ENCODE data around the gene RND3.

Gene RND3

DNA sequence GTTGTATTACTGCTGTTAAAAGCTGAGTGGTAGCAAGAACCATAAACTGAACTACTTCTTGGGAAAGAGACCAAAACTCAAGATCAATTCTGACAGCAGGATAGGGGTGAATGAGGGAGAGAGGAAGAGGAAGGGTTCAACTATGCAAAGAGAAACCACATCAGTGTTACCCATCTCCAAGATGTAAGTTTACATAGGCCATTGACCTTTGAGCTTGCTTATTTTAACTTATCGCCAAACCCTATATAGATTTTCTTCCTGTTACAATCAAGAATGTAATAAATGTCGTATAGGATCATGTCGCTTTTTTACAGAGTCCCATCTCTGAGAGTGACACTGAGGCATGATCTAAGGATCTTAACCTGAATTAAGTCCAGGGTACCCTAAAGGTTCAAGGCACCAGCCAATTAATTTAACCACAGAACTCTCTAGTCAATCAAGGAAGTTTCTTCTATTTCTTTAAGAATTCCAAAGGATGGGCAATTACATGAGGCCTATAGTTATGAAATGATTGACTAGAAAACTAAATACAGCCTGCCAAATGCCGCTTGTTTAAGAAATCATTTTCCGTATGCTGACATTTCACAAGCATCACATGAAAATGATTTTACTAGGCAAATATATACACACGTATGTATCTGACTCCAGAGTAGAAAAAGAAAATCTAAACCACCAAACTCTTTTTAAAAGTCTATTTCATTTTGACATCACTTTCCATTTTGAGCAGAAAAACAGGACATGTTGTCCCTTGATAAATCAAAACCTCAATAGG, 11.8 kb downstream of the RND3 start:
- no peak for DNase-seq (ENCODE audit: low read depth)

DNA sequence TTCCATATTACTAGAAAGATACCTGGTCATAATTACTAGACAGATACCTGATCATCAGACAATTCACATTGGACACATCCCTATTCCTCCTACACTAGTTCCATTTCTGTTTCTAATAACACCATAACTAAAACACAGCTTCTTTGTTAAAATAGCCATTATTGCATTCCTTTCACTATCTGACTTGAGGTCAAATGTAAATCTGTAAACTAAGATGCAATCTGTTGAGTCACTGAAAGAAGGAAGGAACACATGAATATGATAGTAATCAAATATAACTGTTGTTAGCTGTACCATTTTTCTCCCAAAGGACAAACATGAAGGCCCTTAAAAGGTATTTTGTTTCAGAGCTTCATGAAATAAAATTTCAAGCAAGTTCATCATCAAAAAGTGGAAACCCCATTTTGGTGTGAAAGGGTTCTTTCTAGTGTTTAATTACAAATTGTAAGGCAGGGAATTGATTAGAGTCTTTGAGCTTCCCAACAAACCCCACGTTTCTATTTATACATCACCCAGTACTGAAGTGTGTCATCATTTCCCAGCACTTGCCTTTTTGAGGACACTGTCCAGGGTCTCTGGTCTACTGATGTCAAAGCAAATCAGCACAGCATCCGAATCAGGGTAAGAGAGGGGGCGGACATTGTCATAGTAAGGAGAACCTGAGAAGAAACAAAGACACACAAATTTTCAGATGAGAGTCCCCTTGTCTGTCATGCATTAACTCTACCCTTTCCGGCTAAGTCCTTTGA, 13.0 kb downstream of the RND3 start:
- no peak for DNase-seq (ENCODE audit: low read depth)

DNA sequence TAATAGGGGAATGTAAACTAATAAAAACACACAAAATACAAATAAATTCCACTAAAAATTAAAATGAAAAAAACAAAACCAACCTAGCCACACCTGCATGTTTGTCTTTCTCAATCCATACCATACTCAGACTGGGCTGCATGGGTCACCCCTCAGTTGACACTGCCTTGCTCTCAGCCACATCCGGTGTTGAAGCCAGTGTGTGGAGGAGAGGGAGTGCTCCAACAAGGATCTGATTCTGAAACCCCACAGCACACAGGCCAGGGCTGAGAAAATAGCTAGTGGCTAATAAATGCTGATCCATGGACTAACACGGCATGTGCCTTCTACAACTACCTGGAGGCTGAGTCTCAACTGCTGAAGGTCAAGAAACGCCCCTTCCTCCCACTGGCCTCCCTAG, 13.7 kb downstream of the RND3 start:
- no peak for DNase-seq (ENCODE audit: low read depth)

DNA sequence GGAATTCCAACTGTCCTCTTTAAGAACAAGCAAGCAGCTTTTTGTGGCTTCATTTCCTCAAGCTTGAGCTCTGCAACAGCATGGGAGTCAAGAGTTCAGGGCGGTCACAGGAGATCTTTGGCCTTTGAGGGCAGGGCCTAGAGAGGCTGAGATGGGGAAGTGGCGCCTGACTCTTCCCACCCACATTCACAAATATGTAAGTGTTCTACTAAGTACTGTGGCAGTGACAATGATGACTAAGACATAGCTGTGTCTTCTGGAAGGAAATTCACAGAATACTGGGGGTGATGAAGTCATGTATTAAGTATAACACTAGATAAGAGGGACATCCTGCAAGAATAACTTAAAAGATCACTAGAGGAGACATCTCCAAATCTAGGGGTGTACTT, 15.0 kb downstream of the RND3 start:
- no peak for DNase-seq (ENCODE audit: low read depth)

DNA sequence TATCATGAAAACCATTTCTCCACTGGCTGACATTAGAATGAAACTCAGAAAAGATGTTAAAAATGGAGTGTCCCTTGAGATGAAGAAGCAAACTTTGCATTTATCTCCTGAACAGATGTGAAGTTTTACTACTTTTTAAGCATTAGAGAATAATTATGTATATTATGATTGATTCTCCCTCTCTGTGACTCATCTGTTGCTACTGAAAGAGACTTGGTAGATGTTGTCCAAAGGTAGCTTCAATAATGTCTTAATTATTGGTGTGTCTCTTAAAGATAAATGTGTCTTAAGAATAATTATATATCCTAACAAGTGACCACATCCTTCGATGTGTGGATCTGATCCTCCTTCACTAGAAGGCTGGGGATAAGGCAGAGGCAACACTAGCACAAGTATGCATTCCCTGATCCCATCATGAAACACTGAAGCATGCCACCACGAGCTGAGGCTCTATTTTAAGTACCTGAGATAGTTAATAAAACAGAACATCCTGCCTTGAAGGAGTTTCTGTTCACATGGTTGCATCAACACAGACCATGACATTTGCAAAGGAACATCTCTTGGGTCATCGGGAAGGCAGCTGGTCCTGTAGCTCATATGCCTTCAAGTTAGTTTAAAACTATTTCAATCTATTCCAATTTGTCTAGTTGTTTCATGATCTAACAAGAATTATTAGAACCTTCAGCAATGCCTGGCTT, 15.5 kb downstream of the RND3 start:
- no peak for DNase-seq (ENCODE audit: low read depth)

DNA sequence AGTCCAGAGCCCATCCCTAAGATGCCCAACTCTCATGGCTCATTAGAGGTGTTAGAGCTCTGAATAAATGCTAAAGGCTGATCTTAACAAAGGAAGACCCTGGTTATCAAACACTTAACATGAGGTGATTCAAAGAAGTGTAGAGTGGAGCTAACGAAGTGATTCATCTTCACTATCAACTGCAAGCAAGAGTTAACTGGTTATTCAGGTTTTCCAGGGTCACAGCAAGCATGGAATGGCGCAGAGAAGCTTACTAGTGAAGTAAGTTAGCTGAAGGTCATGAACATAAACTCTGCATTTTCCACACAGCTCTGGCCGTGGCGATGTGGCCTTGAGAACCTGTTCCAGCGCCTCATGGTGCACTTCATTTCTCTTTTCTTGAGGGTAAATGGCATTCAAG, 17.0 kb downstream of the RND3 start:
- no peak for DNase-seq (ENCODE audit: low read depth)

DNA sequence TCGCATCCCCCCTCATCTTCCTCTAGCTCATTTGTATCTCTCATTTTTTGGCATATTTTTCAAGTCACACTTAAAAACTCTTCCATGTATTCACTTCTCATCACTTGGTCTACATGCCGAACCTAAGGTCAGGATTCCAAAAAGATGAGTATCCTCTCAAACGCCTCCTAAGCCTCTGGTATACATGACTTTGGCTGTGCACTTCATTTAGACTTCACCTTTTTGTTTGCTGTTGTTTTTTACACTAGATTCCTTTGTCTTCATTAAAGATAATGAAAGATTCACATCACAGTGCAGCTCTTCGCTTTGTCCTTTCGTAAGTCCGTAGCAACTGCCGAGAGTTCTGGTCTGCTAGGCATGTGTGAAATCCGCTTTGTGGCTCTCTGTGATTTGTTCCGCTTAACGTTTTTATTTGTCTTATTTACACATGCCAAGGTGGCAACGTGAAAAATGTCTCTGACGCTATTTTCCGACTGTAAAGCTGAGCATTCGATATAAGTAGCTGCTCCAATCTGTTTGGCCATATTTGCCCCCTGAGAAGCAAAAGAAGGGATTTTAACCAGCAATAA, 17.7 kb downstream of the RND3 start:
- DNase-seq (ENCODE audit: low read depth), result no peak

DNA sequence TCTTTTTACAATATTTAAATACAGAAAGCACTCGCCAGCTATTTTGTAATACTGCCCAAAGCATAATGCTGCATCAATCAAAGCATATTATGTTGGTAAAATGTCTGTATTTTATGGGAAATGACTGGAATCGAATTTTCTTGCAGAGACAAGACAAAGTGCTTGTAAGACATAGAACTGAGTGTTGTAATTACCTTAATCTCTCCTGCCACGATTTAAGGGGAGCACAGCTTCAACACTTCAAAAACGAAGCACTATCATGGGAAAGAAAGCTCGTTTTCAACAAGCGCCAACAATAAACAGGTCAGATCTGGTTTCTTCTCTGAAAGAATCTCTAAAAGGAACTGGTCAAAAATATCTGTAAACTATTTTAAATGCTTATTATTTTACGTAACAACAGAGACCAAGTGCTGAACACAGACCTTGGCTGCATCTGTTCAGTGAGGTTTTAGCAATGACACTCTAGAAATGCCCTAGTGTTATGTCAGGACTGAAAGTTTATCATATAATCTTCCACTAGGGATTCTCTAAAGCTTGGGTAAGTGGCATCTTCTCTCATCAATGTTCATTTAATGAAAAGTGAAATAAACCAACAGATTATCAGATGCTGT, 19.0 kb downstream of the RND3 start:
- DNase-seq (ENCODE audit: low read depth), result no peak

DNA sequence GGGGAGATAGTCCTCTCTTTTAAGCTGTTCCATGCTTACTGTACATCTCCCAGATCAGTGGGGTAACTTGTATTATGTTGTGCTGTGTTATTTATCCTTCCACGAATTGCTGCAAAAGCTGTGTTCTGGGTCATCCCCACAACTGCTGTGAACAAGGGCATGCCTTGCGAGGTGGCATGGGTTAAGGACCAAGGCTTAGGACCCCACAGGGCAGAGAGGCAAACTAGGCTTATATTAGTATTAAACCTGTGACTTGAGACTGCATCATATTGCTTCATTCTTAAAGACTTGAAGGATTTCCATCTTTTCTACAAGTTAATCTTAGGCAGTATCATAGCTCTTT, 19.9 kb downstream of the RND3 start:
- no peak for DNase-seq (ENCODE audit: low read depth)

DNA sequence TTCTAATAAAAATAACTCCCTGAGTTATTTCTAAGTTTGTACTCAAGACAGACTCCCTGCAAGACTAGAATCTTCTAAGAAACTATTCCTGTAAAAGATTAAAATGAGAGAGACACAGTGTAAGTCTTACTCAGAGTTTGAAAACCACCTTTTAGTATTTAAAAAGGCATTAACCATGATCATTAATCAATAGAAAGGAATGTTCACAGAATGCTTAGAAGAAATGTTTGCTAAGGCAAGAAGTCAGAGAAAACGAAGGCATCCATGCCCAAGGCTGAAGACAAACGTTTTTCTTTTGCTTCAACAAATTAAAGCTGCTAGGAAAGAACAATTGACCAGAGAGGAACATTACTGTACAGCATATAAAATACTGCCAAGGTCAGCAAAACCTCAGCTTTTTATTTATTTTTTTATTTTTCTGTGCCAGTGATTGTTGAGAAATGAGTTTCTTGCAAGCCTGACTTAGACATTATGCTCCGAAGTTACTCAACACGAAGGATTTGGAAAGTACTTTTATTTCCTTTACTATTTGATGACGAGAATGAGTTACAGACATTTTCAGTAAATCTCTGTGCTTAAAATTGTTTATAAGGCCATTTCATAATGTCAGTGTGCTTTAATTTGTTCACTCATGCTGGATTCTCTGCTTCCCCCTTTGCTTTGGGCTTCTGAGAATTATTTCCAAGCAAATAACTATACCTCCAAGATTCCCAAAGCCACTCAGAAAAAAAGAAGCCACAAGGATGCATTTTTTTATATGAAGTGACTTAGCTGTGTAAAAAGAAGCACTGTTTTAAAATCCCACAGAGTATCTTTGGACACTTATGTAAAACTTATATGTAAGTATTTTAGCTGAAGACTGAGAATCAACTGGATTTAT, 20.5 kb downstream of the RND3 start:
- no peak for DNase-seq (ENCODE audit: low read depth)

DNA sequence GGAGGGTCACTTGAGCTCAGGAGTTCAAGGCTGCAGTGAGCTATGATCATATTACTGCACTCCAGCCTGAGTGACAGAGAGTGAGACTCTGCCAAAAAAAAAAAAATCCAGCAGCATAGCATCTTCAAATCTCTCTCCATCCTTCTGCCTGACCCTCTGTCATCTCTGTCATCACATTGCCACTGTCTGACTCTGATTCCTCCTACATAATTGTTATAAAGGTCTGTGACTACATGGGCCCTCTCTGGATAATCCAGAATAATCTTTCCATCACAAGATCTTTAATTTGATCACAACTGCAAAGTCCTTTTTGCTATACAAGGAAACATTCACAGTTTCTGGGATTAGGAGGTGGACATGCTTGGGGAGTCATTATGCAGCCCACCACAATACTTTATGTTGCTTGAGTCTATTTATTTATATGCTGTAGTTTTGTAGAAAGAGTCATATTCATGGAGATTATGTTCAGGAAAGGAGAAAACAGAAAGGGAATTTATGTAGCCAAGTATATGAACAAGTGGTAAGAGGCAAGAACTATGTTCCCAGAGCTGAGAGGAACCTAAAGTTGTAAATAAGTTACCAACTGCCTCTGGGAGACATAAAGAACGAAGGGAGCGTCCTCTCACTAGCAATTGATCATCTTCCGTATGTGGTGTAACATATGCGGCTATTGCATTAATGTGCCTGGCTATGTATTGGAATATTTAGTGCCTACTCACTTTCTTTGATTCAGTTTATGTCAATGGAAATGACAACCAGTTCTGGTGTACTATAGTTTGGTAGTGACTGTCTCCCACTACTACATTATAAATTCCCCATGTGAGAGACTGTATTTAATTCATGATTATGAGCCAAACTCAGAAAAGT, 21.5 kb downstream of the RND3 start:
- DNase-seq (ENCODE audit: low read depth), result no peak

DNA sequence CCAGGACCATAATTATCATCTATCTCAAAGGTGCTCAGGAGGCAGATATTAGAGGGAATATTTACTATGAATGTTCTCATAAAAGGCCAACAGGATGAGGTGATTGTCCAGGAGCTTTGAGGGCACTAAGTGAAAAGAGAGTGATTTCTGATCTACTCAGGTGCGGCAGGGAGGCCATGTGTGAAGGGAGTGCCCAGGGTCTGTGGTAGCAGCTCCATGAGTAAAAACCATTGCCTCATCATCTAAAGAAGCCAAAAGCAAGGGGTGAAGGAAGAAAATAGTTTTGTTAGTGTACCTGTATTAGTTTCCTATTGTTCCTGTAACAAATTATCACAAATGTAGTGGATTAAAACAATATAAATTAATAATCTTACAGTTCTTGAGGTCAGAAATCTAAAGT, 22.5 kb downstream of the RND3 start:
- no peak for DNase-seq (ENCODE audit: low read depth)

DNA sequence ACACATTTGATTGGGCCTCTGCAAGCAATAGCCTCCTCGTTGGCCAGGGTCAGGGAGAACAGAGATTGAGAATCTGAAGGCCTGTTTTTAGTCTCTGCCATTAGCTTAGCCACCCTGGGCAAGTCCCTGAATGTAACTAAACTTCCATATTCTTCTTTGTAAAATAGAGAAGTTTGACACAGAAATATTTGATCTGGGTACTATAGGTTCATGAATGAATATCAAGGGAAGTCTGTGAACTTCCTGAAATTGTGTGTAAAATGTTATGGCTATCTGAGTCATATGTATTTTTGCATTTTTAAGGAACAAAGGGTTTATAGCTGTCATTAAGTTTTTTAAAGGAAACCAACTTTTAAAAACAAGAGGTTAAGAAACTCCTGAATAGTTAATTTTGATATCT, 23.2 kb downstream of the RND3 start:
- DNase-seq (ENCODE audit: low read depth), result no peak

DNA sequence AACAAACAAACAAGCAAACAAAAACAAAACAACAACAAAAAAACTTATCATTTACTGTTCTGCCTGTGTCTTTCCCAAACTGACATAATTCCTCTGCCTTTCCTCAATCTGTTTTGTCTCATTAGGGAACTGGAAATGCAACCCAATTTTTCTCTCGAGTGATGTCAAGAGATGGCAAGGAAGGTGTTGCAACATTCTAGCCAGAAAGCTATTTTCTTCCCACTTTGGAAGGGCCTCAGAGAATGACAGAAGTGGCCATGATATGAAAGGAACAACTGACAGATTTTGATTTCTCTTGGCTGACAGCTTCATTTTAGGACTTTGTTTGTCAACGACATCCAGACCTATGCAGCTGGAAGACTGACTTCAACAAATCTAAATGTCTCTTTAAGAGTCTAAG, 24.7 kb downstream of the RND3 start:
- no peak for DNase-seq (ENCODE audit: low read depth)

DNA sequence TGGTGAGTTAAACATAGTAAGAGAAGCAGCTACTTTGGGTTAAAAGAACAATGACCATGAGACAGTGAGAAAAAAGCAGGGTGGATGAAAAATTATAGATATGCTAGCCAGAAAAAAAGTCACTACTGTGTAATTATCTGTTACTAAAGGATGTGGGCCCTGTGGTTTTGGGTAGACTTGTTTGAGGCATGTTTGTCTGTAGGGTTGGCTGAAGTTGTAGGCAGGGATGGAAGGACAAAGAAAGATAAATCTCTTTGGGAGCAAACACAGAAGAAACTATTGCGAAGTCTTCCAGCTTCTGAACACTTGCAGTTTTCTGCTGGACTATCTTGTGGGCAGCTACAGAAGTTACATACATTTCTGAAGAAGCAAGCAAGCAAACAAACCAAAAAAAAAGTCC, 28.2 kb downstream of the RND3 start:
- DNase-seq (ENCODE audit: low read depth), result no peak

DNA sequence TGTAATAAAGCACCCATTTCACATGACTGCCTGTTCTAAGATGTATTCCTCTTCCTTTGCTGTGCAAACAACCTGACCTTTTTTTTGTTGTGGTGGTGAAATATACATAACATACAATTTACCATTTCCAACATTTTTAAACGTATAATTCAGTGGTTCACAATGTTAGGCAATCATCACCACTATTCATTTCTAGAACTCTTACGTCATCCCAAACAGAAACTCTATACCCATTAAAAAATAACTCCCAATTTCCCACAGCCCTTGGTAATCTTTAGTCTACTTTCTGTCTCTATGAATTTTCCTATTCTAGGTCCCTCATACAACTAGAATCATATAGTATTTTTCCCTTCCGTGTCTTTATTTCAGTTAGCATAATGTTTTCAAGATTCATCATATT, 36.7 kb downstream of the RND3 start:
- DNase-seq (ENCODE audit: low read depth), result no peak

DNA sequence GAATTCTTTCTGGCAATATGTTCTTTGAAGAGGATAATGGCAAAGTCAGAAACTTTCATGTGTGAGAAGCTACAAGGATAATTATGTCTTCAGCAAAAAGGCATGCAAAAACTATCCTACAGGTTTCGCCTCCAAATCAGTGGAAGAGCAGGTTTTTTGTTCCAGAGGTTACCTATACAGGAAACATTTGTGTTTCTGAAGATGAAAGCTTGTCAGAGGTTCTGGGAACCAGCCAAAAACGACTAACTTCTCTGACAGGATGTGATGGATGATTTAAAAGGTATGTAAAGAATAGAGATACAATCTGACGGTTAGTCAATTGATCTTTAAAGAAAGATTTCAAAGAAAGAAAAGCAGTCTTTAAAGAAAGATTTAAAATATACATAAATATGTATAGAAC, 37.6 kb downstream of the RND3 start:
- no peak for DNase-seq (ENCODE audit: low read depth)

DNA sequence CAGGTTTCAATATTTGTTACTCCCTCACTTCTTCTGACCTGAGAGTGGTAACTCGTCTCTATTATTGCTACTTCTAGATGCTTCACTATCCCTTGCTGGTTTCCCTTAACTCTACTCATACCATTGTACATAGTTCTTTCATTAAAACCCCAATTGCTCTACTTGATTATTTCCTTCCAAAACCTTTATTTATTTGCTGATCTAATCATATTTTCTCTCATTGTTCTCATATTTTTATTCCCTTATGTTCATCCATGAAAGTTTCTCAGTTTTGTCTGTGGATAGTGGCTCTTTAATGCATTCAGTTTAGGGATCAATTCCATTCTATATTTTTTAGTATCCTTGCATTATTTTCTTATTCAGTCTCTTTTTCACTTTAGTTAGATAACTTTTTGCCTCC, 42.1 kb downstream of the RND3 start:
- DNase-seq (ENCODE audit: low read depth), result no peak

DNA sequence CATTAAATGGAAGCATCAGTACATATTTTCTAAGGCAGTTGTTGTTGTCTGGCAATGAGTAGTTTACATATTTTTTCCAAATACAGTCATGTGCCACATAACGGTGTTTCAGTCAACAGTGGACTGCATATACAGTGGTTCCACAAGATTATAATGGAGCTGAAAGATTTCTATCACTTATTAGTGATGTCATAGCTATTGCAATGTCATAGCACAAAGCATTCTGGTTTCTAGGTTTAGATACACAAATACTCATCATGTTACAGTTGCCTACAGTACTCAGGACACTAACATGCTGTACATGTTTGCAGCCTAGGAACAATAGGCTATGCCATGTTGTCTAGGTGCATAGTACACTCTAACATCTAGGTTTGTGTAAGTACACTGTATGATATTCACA, 45.0 kb downstream of the RND3 start:
- DNase-seq (ENCODE audit: low read depth), result no peak

DNA sequence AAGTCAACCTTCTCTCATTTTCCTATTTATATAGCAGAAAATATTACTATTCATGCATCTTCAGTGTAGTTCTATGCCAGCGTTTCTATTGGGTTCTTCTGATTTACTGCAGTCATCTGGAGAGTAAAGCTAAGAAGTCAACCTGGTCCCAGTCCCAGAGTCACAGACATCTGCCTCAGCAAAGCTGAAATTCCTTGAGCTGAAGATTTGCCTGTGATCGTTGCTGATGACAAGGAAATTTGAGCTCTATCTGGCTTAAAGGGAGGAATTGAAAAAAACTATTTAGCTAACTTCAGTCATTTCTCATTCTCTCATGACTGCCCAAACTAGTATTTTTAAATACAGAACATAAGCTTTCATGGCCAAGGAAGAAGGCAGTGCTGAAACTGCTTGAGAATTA, 45.7 kb downstream of the RND3 start:
- no peak for DNase-seq (ENCODE audit: low read depth)

DNA sequence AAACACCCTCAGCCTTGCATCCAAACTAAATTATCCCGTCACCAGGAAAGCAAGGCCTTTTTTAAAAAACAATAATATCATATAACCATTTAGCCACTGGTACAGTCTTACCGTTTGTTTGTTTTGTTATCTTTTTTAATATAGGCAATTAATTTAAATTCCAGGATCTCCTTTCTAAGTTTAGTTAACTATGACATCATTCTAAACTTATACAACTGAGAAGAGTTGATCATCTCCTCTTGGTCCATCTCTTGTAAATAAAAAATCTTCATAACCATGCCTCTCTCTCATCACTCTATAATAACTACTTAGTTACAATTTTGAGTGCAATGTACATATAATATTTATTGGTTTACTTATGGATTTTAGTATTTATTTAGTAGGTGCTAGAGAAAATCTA, 46.2 kb downstream of the RND3 start:
- no peak for DNase-seq (ENCODE audit: low read depth)
